ENCODE results near the gene DEFB110. TPM values are rescaled to one million over a fixed set of nuclear protein-coding genes. Genes with fewer than 3 reads are reported as not detected.
A peak's percentile ranks its signal among the peaks of the same experiment; 100 is the strongest.

DEFB110 gene
- polyA plus RNA-seq, 1 of the 3 experiments (the other 2 are of a cell fraction): not detected

- Histone ChIP-seq H4K20me1 (ENCODE audit: insufficient read depth) (no peaks in the 10 kb centered on the region), H3K4me2 (no peak overlapping the region), H3K27me3 (ENCODE audit: insufficient read depth) (no peaks in the 10 kb centered on the region), H3F3A (replicated peaks; ENCODE audit: insufficient read depth) (no peaks in the 10 kb centered on the region), H2AFZ (ENCODE audit: low read depth) (no peak overlapping the region), H3K9me2 (no peaks in the 10 kb centered on the region), H3K4me3 (ENCODE audit: low read depth in 2 of 2, low read length in 1 of 2) (no peak overlapping the region), H3K9ac (no peak overlapping the region), H3K79me2 (ENCODE audit: insufficient read depth) (no peaks in the 10 kb centered on the region), H3K4me1 (ENCODE audit: control insufficient read depth in 1 of 2, insufficient read depth in 2 of 2, low read depth in 1 of 2, low read length in 1 of 2) (no peaks in the 10 kb centered on the region), H3K36me3 (replicated peaks in 1 of 2; ENCODE audit: control insufficient read depth in 1 of 2, insufficient read depth in 2 of 2, low read length in 1 of 2) (no peaks in the 10 kb centered on the region), H3K9me3 (no peaks in the 10 kb centered on the region), H3K27ac (ENCODE audit: low read depth in 2 of 2, low read length in 1 of 2) (no peak overlapping the region)
- TF ChIP-seq RAD21 (IDR thresholded peaks at IDR 0.05; ENCODE audit: low read length) (no peak), RCOR1 (IDR thresholded peaks at IDR 0.05; ENCODE audit: low read length) (no peak), ZBTB33 (IDR thresholded peaks at IDR 0.05; ENCODE audit: borderline replicate concordance, low read depth) (no peak), FOSL2 (IDR thresholded peaks at IDR 0.05; ENCODE audit: borderline replicate concordance, low read depth) (peak; percentile 30; the same call in 1 of the 2 replicates), GATA2 (CRISPR knock-in tag; IDR thresholded peaks at IDR 0.05) (no peak)
- POLR2A ChIA-PET: no interaction called here
- CTCF ChIA-PET: no interaction called here
- WGBS (ENCODE audit: low lambda C conversion rate): 0% methylated on average over 1 of the region's 1 CpG
- no peak for DNase-seq
Observed at GRCh38 chr6:49980898-49981297, 40.9 kb downstream of the DEFB110 start.

- H3K36me3 ChIP-seq (replicated peaks in 1 of 2; ENCODE audit: control insufficient read depth in 1 of 2, insufficient read depth in 2 of 2, low read length in 1 of 2): no peaks in the 10 kb centered on the region
- no peaks in the 10 kb centered on the region for H4K20me1 ChIP-seq (ENCODE audit: insufficient read depth)
- TF ChIP-seq MXI1 (IDR thresholded peaks at IDR 0.05; ENCODE audit: low read depth, low read length): no peak
- TF ChIP-seq TCF12 (IDR thresholded peaks at IDR 0.05): no peak
- TF ChIP-seq MAX (IDR thresholded peaks at IDR 0.05; ENCODE audit: low read depth): no peak
- TF ChIP-seq NFIC (IDR thresholded peaks at IDR 0.05; ENCODE audit: borderline replicate concordance): no peak
- TF ChIP-seq USF2 (IDR thresholded peaks at IDR 0.05; ENCODE audit: borderline replicate concordance, low read depth, low read length): no peak
- TF ChIP-seq ZBTB33 (IDR thresholded peaks at IDR 0.05; ENCODE audit: borderline replicate concordance, low read depth): no peak
- TF ChIP-seq GATA2 (CRISPR knock-in tag; IDR thresholded peaks at IDR 0.05): no peak
- no peak for TF ChIP-seq ELF1 (IDR thresholded peaks at IDR 0.05)
- no peak for TF ChIP-seq RCOR1 (IDR thresholded peaks at IDR 0.05; ENCODE audit: low read length)
- no peak for TF ChIP-seq JUND (IDR thresholded peaks at IDR 0.05)
- no peak for TF ChIP-seq NRF1 (IDR thresholded peaks at IDR 0.05; ENCODE audit: low read depth, low read length)
- no peak for TF ChIP-seq SIN3A (IDR thresholded peaks at IDR 0.05; ENCODE audit: borderline replicate concordance, low read depth, low read length)
- WGBS (ENCODE audit: low lambda C conversion rate): 71% methylated on average over 4 of the region's 4 CpGs
- no peaks in the 10 kb centered on the region for H3K79me2 ChIP-seq (ENCODE audit: insufficient read depth)
- H2AFZ ChIP-seq (ENCODE audit: low read depth): peak overlapping the region; percentile 29; the same call in 1 of the 2 replicates
- H3K4me1 ChIP-seq (ENCODE audit: control insufficient read depth in 1 of 2, insufficient read depth in 2 of 2, low read depth in 1 of 2, low read length in 1 of 2): no peaks in the 10 kb centered on the region
- no peak overlapping the region for H3K4me3 ChIP-seq (ENCODE audit: low read depth in 2 of 2, low read length in 1 of 2)
- H3K9me3 ChIP-seq: no peaks in the 10 kb centered on the region
- no peaks in the 10 kb centered on the region for H3F3A ChIP-seq (replicated peaks; ENCODE audit: insufficient read depth)
- H3K9me2 ChIP-seq: no peaks in the 10 kb centered on the region
- H3K27ac ChIP-seq (ENCODE audit: low read depth in 2 of 2, low read length in 1 of 2): no peak overlapping the region
- H3K4me2 ChIP-seq: no peak overlapping the region
- ChIA-PET POLR2A (interaction anchor here (0.6 kb wide), 1 partner anchor 382 kb away, joined by 4 read pairs; no protein-coding TSS in a partner anchor), CTCF (no interaction called here)
- H3K27me3 ChIP-seq (ENCODE audit: insufficient read depth): no peaks in the 10 kb centered on the region
- no peak overlapping the region for H3K9ac ChIP-seq
- no peak for DNase-seq
Observed at GRCh38 chr6:49979584-49979983, 42.2 kb downstream of the DEFB110 start.
